Adrenal gland (tissue), 12 donors: ENCODE data around the gene ASF1A. TPM values are rescaled to one million over a fixed set of nuclear protein-coding genes. Genes with fewer than 3 reads are reported as not detected.

Source experiments
- DNase-seq, 7 donors: peaks; one replicate each; pipeline ENCODE4 v3.0.0-alpha.2; 2019 to 2020
- H3K27ac ChIP-seq, 5 donors: fragments of 200-600 bp; sonication (generic) in 4 of 5; 1 replicate in 3 of 5; 2 replicates in 2 of 5; pipeline versions ENCODE4 v1.5.1 to v1.8.0; 2016 to 2020; ENCODE audit warnings: mild to moderate bottlenecking in 1 of 5
- H3K27me3 ChIP-seq: fragments of 200-600 bp; 2 replicates; pipeline ENCODE4 v1.8.0; 2021
- H3K36me3 ChIP-seq, 2 donors: fragments of 200-600 bp; replicated peaks in 1 of 2; 1 replicate in 1 of 2; 2 replicates in 1 of 2; pipeline versions ENCODE4 v1.5.1 to v1.8.0; 2018 to 2022
- H3K4me1 ChIP-seq, 2 donors: fragments of 200-600 bp; replicated peaks in 1 of 2; 1 replicate in 1 of 2; 2 replicates in 1 of 2; pipeline versions ENCODE4 v1.5.1 to v1.8.0; 2018 to 2021
- H3K4me3 ChIP-seq, 4 donors: fragments of 200-600 bp; sonication (generic) in 3 of 4; one replicate each; pipeline ENCODE4 v1.5.1; 2016 to 2018
- H3K9me3 ChIP-seq, 3 donors: fragments of 200-600 bp; sonication (generic) in 1 of 3; replicated peaks in 1 of 3; 1 replicate in 2 of 3; 2 replicates in 1 of 3; pipeline versions ENCODE4 v1.5.1 to v1.8.0; 2016 to 2021
- CTCF ChIP-seq, 6 experiments: fragments of 450-650 bp in 4 of 6; fragments of 200-600 bp in 2 of 6; sonication (generic) in 1 of 6; IDR thresholded peaks; 1 replicate in 5 of 6; 2 replicates in 1 of 6; pipeline versions ENCODE4 v1.5.1 to v1.8.0; 2016 to 2021; ENCODE audit warnings: antibody characterized with exemption in 6 of 6, mild to moderate bottlenecking in 2 of 6, moderate library complexity in 1 of 6
- POLR2A ChIP-seq, 2 donors: fragments of 450-650 bp; IDR thresholded peaks; one replicate each; pipeline ENCODE4 v1.6.1; 2017; ENCODE audit warnings: antibody characterized with exemption in 2 of 2, mild to moderate bottlenecking in 2 of 2, moderate library complexity in 1 of 2
- WGBS, 4 donors: extraction: QIAGEN DNeasy Blood & Tissue Kit in 2 of 4; methylation state at CpG; one replicate each; pipeline versions ENCODE4 v1.1.5 to v1.1.7; 2013 to 2017; 5-methylcytosine and 5-hydroxymethylcytosine counted together
- intact Hi-C, 2 donors: fragments of 100-400 bp; cut with DNase I; formaldehyde crosslinking; loops; one replicate each; pipeline versions ENCODE4 v1.14.1 to v1.15.0; 2022 to 2023
- polyA plus RNA-seq, 3 donors: library from polyadenylated mRNA; stranded (reverse); fragments of 200-250 nt in 2 of 3; fragments of 350-450 nt in 1 of 3; fragmentation: Illumina TruSeq in 1 of 3; extraction: RNeasy Lipid Tissue Mini Kit (QIAGEN cat#74804) in 1 of 3; gene quantifications; one replicate each; pipeline ENCODE4 v1.2.3, GENCODE V29; 2013 to 2014
- total RNA-seq, 9 donors: library from RNA; depleted of rRNA in 4 of 9; stranded (reverse); fragments of >200 nt in 4 of 9; fragments of 120-200 nt in 1 of 9; fragmentation: NEBNext Ultra II Directional in 1 of 9; extraction: Animal tissue kit (Norgen Biotek cat#: 25700) in 1 of 9; gene quantifications; one replicate each; pipeline versions ENCODE4 v1.1.0 to v1.2.4, GENCODE V29; 2013 to 2023
- donor health status: healthy with polysubstance abuse.
- donor health status: Bipolar disorder and iron deficiency.
- donor health status: DM: yes; HTN: yes; CAD: no.
- donor health status: DM: no; HTN: no; CAD: no.
- donor health status: DM: no; HTN: no; CAD: no.
- donor health status: DM: yes; HTN: yes; CAD: no.

The ASF1A gene
- total and polyA plus RNA-seq, 12 donors = 8.7 to 107 (median 21.5) TPM

GRCh38 chr6:118872726-118873125, 21.2 kb upstream of the ASF1A start:
- TF ChIP-seq CTCF (IDR thresholded peaks at IDR 0.05) (no peak), POLR2A (IDR thresholded peaks at IDR 0.05) (no peak)
- 49 to 64% (median 52%) methylated on average over 2 of the region's 2 CpGs for WGBS, 4 donors
- no peaks in the 10 kb centered on the region for H3K9me3 ChIP-seq

GRCh38 chr6:118873239-118873638, 20.7 kb upstream of the ASF1A start:
- DNase-seq = no peak
- Histone ChIP-seq H3K27me3 (no peaks in the 10 kb centered on the region), H3K4me1 (peaks cover 0 to 30% of the 10 kb centered on the region in 2 donors), H3K4me3 (no peak overlapping the region), H3K27ac (no peak overlapping the region), H3K9me3 (no peaks in the 10 kb centered on the region), H3K36me3 (no peaks in the 10 kb centered on the region)
- intact Hi-C loops = no loop called here
- TF ChIP-seq POLR2A (IDR thresholded peaks at IDR 0.05) (no peak), CTCF (IDR thresholded peaks at IDR 0.05) (no peak)
- WGBS, 4 donors = 64 to 83% (median 75%) methylated on average over 2 of the region's 2 CpGs

More at GRCh38 chr6:118872726-118873125, 21.2 kb upstream of the ASF1A start:
- peaks cover 0 to 30% of the 10 kb centered on the region in 2 donors for H3K4me1 ChIP-seq
- peak in 4 of 7 donors; percentile 34 to 57 (median 41) for DNase-seq
- peak overlapping the region in 1 of 5 donors; percentile 31 for H3K27ac ChIP-seq
- no peak overlapping the region for H3K4me3 ChIP-seq
- H3K27me3 ChIP-seq = no peaks in the 10 kb centered on the region
- intact Hi-C loops = no loop called here
- H3K36me3 ChIP-seq = no peaks in the 10 kb centered on the region

GRCh38 chr6:118875672-118876071, 18.3 kb upstream of the ASF1A start:
- Histone ChIP-seq H3K27me3 (no peaks in the 10 kb centered on the region), H3K9me3 (no peaks in the 10 kb centered on the region), H3K27ac (no peak overlapping the region), H3K4me3 (no peak overlapping the region), H3K36me3 (no peaks in the 10 kb centered on the region), H3K4me1 (peaks cover 0 to 22% of the 10 kb centered on the region in 2 donors)
- TF ChIP-seq POLR2A (IDR thresholded peaks at IDR 0.05) (no peak), CTCF (IDR thresholded peaks at IDR 0.05) (no peak)
- intact Hi-C loops = no loop called here
- 95 to 100% (median 96%) methylated on average over 2 of the region's 2 CpGs for WGBS, 4 donors
- no peak for DNase-seq

- Histone ChIP-seq H3K27ac (peak overlapping the region in 2 of 5 donors; percentile 31 to 55), H3K9me3 (no peaks in the 10 kb centered on the region), H3K4me3 (no peak overlapping the region), H3K36me3 (no peaks in the 10 kb centered on the region), H3K4me1 (peaks cover 0 to 18% of the 10 kb centered on the region in 2 donors), H3K27me3 (no peaks in the 10 kb centered on the region)
- TF ChIP-seq CTCF (IDR thresholded peaks at IDR 0.05) (no peak), POLR2A (IDR thresholded peaks at IDR 0.05) (no peak)
- intact Hi-C loops = no loop called here
- DNase-seq = no peak
- WGBS, 4 donors = 82 to 93% (median 84%) methylated on average over 1 of the region's 1 CpG
These were observed 17.8 kb upstream of the ASF1A start for GRCh38 chr6:118876198-118876597.
